NCI-H1417 (cell line): ENCODE results near the gene RWDD1.

Source experiments
- DNase-seq, 3 experiments: peaks; one replicate each; lab custom pipeline; 2025; lab: John Stamatoyannopoulos, UW

Gene RWDD1

DNA sequence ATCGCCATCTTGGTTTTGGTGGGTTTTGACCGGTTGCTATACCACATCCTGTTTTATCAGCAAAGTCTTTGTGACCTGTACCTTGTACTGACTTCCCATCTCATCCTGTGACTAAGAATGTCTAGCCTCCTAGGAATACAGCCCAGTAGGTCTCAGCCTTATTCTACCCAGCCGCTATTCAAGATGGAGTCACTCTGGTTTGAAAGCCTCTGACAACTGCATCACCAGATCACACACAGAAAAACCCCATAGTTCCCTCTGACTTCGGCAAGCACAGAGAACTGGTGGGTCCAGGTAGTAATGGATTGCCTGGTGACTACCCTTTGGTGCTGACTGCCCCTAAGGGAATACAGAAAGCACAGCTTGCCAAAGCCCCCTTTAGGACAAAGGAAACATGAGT is 34.6 kb downstream of the RWDD1 start:
- DNase-seq: no peak

DNA sequence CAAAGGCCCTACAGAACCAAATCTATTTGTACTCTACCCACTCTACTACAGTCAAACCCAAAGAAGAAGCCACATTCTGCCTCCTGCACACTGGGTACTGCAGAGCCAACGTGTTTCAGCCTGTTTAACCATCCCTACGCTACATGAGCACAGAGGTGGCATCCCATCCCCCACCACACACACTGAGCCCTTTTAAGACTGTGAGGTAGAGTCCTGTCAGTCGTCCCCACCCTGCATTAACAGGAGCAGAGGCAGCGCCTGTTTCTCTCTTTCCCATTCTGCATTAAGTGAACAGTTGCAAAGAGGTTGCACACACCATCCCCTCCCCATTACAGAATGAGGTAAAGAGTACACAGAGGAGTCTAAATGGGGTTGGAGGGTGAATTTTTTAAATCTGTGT is 39.8 kb downstream of the RWDD1 start:
- DNase-seq: no peak

DNA sequence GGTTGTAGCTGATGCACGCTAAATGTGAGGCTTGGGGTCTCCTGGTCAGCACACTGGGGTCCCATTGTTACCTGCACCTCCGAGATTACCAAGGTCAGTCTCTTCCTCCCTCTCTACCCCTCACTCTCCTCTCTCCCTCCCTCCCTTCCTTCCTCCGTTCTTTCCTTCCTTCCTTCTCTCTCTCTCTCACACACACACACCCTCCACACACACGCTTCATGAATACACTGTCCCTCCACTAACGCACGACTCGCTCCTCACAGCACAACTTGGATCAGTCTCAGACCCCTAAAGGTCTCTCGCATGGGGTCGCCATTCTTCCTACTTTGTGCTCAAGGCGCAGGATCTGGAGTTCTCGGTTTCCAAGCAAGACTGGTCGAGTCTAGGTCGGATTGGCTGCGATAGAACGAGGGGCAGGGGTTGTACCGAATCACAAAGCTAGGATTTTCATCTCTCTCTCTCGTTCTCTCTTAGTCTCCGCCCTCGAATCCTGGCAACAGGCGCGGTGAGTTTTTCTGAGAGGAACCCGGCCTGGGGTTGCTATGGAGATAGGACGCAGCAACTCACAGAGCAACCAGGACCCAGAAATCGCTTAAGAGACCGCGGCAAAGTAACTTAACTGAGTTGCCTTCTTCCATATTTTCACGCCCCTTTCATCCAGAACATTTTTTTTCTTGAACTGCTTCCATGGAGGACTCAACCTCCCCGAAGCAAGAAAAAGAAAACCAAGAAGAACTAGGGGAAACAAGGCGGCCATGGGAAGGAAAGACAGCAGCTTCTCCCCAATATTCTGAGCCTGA is 44.8 kb downstream of the RWDD1 start, which contains the start of gene RSPH4A:
RSPH4A (plus strand) TSS at position 543 of the 800 bp plus-strand sequence; CDS start at position 688, 145 bp downstream.
- peak; percentile 92 to 98 (median 93) for DNase-seq

DNA sequence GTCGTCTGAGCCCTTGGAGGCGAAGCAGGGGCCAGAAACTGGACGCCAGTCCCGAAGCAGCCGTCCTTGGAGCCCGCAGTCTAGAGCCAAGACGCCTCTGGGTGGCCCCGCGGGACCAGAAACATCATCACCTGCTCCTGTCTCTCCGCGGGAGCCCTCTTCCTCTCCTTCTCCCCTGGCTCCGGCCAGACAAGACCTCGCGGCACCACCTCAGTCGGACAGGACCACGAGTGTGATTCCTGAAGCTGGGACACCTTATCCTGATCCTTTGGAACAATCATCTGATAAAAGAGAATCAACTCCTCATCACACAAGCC is 45.4 kb downstream of the RWDD1 start:
- DNase-seq: peak in 2 of 3 experiments; percentile 55 to 76

DNA sequence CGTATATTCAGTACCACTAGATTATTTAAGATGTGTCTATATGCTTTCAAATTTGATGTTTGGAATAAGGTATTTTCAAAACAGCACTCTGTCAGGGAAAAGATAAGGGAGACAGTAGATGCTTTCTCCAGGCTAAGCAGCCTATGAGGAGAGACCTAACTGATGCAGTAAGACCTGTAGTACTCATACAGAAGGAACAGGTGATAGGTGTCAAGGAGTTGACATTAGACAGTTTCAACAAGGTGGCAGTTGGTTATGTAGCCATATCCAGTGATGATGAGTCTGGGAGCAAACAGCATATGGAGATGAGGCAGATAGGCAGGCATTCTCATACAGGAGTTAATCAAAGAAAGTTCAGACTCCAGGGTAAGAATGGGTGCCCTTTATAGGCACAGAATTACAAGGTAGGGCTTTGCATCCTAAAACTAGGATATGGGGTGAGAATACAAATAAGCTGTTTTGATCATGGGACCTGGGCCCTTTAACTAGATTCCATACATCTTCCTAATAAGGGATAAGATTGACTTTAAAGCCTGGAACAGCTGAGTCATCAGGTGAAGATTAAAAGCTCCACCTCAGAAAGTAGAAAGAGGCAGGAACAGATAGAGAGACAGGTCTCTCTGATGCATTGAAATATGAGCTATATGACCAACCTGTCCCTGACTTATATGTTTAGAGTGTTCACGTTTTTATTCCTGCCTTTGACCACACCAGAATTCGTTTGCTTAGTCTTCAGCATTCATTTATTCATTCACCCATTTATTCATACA is 52.9 kb downstream of the RWDD1 start:
- DNase-seq: no peak

DNA sequence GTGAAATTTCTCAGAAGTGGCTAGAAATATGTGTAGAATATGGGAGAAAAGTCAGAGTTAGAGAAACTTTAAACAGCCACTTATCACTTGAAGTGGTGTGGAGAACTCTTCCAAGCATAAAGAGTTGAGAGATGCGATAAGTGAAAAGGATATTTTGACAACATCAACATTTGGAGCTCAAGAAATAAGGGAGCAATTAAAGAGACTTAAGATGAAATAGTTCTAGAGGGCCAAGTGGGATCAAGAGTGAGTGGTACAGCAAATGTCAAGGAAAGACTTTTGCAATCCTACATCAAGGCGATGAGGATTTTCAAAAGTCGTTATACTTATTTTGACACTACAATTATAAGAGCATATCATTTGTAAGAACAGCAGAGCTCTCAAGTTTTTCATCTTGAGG is 54.6 kb downstream of the RWDD1 start:
- DNase-seq: no peak

DNA sequence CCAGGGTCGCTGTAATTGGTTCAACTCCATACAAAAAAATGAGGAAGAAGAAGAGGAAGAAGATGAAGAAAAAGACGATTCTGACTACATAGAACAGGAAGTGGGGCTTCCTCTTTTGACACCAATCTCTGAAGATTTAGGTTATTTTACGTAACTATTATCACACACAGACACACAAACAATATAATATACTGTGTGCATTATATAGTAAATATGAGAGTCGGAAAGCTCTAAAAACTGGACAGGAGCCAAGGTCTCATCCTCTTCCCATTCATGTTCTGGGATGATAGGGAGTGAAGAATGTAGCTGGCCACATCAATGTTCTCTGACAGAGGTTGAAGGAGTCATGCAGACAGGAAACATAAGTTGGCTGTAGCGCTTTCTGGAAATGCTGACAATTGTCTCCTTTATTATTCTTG is 58.3 kb downstream of the RWDD1 start:
- no peak for DNase-seq

DNA sequence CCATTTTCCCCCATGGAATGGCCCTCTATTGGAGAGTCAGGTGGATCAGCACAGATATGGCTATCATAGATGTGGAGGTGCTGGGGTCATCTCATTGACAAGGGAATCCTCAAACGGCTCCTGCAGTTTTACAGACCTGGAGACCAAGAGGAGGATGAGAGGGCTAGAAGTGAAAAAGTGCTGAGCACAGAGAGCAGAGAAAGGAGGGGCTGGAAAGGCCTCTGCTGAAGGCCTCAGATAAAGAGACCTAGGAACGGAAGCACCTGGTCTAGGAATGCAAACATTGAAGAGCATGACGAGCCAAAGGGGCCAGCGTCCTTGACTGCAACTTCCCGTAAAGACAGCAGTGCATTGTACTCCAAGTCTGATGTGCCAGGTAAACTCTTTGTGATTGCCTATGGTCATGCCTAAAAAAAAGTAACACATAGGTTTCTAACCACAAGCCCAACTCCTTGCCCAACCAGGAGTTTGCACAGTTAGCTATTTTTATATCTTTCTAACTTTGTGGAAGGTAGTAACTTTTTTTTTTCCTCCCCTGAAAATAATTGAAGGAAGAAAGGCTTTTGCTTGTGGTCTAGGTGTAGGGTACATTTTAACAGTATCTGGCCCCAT is 60.2 kb downstream of the RWDD1 start:
- DNase-seq: peak in 2 of 3 experiments; percentile 22 to 67

DNA sequence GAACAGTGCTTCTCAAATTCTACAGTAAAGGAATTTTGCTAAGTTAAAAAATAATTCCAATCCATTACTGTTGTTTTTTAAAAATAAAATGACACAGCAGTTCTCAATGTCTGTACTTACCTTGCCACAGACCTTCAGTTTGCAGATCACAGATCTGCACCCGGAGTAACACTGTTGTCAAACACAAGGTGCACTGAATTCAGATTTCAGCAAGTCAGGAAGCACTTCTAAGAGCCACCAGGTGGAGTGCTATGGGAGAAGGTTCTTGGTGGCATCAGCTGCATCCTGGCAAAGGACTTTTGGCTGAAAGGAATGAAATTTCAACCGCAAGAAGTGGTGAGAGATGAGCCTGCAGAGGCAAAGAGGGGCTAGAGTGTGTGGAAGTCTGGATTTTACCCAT is 62.4 kb downstream of the RWDD1 start:
- DNase-seq: peak in 1 of 3 experiments; percentile 3
